Bronchial epithelial cell (primary cell): Measurements from ENCODE around the gene POLD4. TPM values are rescaled to one million over a fixed set of nuclear protein-coding genes. Genes with fewer than 3 reads are reported as not detected.

ENCODE experiments used
- DNase-seq: peaks from one replicate; pipeline ENCODE4 v3.0.0-alpha.2; 2010; ENCODE audit warnings: low read depth
- FAIRE-seq: peaks from 2 replicates; lab custom pipeline; 2011; peaks lifted over from hg19 to GRCh38; lab: Jason Lieb, UNC
- H3K27me3 ChIP-seq: 2 replicates; pipeline ENCODE4 v1.5.1; 2011; ENCODE audit warnings: low read length; ENCODE audit not compliant: control insufficient read depth, insufficient read depth
- H3K36me3 ChIP-seq: 2 replicates; pipeline ENCODE4 v1.5.1; 2011; ENCODE audit warnings: low read length; ENCODE audit not compliant: control insufficient read depth, insufficient read depth
- H3K4me3 ChIP-seq: 2 replicates; pipeline ENCODE4 v1.5.1; 2011; ENCODE audit warnings: mild to moderate bottlenecking, low read depth, low read length, control low read depth
- CTCF ChIP-seq: IDR thresholded peaks from 2 replicates; pipeline ENCODE4 v1.5.1; 2011; ENCODE audit warnings: mild to moderate bottlenecking, moderate library complexity, low read length, control low read depth, inconsistent platforms; ENCODE audit not compliant: insufficient read depth, severe bottlenecking
- total RNA-seq: library from RNA; depleted of rRNA; stranded (reverse); fragments of >200 nt; gene quantifications from 2 replicates; pipeline ENCODE4 v1.2.1, GENCODE V29; 2014

The POLD4 gene
- total RNA-seq, 1 donor from 2014 or later = 45.8 TPM

- H3K27me3 ChIP-seq = no peaks in the 10 kb centered on the region
- no peak for TF ChIP-seq CTCF
- DNase-seq (no peak), FAIRE-seq (no peak)
- peak overlapping the region; percentile 87 for H3K4me3 ChIP-seq
- peaks cover 1% of the 10 kb centered on the region for H3K36me3 ChIP-seq
These were observed 37.6 kb upstream of the POLD4 start for GRCh38 chr11:67390947-67391303.

GRCh38 chr11:67389477-67389876 lies 36.1 kb upstream of the POLD4 start:
- no peak overlapping the region for H3K4me3 ChIP-seq
- H3K27me3 ChIP-seq = no peaks in the 10 kb centered on the region
- DNase-seq (no peak), FAIRE-seq (no peak)
- TF ChIP-seq CTCF = peak; percentile 47
- peaks cover 1% of the 10 kb centered on the region for H3K36me3 ChIP-seq

GRCh38 chr11:67387518-67387917 lies 34.2 kb upstream of the POLD4 start:
- DNase-seq = no peak
- Histone ChIP-seq H3K4me3 (no peak overlapping the region), H3K36me3 (no peaks in the 10 kb centered on the region), H3K27me3 (no peaks in the 10 kb centered on the region)
- TF ChIP-seq CTCF = no peak
- no peak for FAIRE-seq

GRCh38 chr11:67387069-67387468 lies 33.7 kb upstream of the POLD4 start:
- TF ChIP-seq CTCF = no peak
- no peaks in the 10 kb centered on the region for H3K27me3 ChIP-seq
- H3K36me3 ChIP-seq = no peaks in the 10 kb centered on the region
- FAIRE-seq (no peak), DNase-seq (no peak)
- no peak overlapping the region for H3K4me3 ChIP-seq

- H3K36me3 ChIP-seq = no peaks in the 10 kb centered on the region
- DNase-seq (peak; percentile 79), FAIRE-seq (no peak)
- H3K27me3 ChIP-seq = no peaks in the 10 kb centered on the region
- no peak overlapping the region for H3K4me3 ChIP-seq
- TF ChIP-seq CTCF = no peak
These were observed 31.6 kb upstream of the POLD4 start for GRCh38 chr11:67384851-67385366.
